ENCODE data around the gene DHRS13. TPM values are rescaled to one million over a fixed set of nuclear protein-coding genes. Genes with fewer than 3 reads are reported as not detected.

Gene DHRS13
- polyA plus RNA-seq, 1 donor from 2014 or later = 91.1 TPM

- Histone ChIP-seq H4K20me1 (ENCODE audit: insufficient read depth) (no peaks in the 10 kb centered on the region), H3K9me3 (ENCODE audit: low read length) (no peaks in the 10 kb centered on the region), H3F3A (ENCODE audit: insufficient read depth, low read length, poor library complexity, severe bottlenecking) (no peaks in the 10 kb centered on the region), H2AFZ (ENCODE audit: low read depth, low read length) (no peak overlapping the region), H3K36me3 (ENCODE audit: insufficient read depth, low read length) (no peaks in the 10 kb centered on the region), H3K4me3 (ENCODE audit: low read length) (no peak overlapping the region), H3K9ac (ENCODE audit: low read length) (no peak overlapping the region), H3K27me3 (ENCODE audit: insufficient read depth, low read depth, low read length) (no peaks in the 10 kb centered on the region), H3K4me2 (ENCODE audit: low read length) (no peak overlapping the region), H3K27ac (ENCODE audit: low read length) (no peak overlapping the region), H3K9me2 (ENCODE audit: insufficient read depth, low read length) (no peaks in the 10 kb centered on the region), H3K79me2 (replicated peaks; ENCODE audit: insufficient read depth, low read length) (no peaks in the 10 kb centered on the region)
- TF ChIP-seq REST (IDR thresholded peaks at IDR 0.05; ENCODE audit: borderline replicate concordance) (no peak), CTCF (IDR thresholded peaks at IDR 0.05; ENCODE audit: poor library complexity, severe bottlenecking) (no peak), EP300 (conservative IDR thresholded peaks at IDR 0.05; ENCODE audit: poor library complexity, severe bottlenecking) (no peak), SMC3 (conservative IDR thresholded peaks at IDR 0.05; ENCODE audit: poor library complexity) (no peak), TAF1 (IDR thresholded peaks at IDR 0.05; ENCODE audit: low read depth) (no peak), POLR2AphosphoS5 (IDR thresholded peaks at IDR 0.05) (no peak), EZH2 (IDR thresholded peaks at IDR 0.05; ENCODE audit: borderline replicate concordance, insufficient read depth, low read length, poor library complexity, severe bottlenecking) (no peak)
These were observed 37.7 kb downstream of the DHRS13 start for GRCh38 chr17:28864991-28865849.

- no peaks in the 10 kb centered on the region for H3K9me2 ChIP-seq (ENCODE audit: insufficient read depth, low read length)
- no peak overlapping the region for H2AFZ ChIP-seq (ENCODE audit: low read depth, low read length)
- no peak overlapping the region for H3K4me2 ChIP-seq (ENCODE audit: low read length)
- H3K27ac ChIP-seq (ENCODE audit: low read length) = no peak overlapping the region
- no peaks in the 10 kb centered on the region for H3F3A ChIP-seq (ENCODE audit: insufficient read depth, low read length, poor library complexity, severe bottlenecking)
- TF ChIP-seq EP300 (conservative IDR thresholded peaks at IDR 0.05; ENCODE audit: poor library complexity, severe bottlenecking) = no peak
- TF ChIP-seq REST (IDR thresholded peaks at IDR 0.05; ENCODE audit: borderline replicate concordance) = no peak
- TF ChIP-seq TAF1 (IDR thresholded peaks at IDR 0.05; ENCODE audit: low read depth) = no peak
- no peak for TF ChIP-seq SMC3 (conservative IDR thresholded peaks at IDR 0.05; ENCODE audit: poor library complexity)
- no peak for TF ChIP-seq EZH2 (IDR thresholded peaks at IDR 0.05; ENCODE audit: borderline replicate concordance, insufficient read depth, low read length, poor library complexity, severe bottlenecking)
- no peak for TF ChIP-seq CTCF (IDR thresholded peaks at IDR 0.05; ENCODE audit: poor library complexity, severe bottlenecking)
- TF ChIP-seq MXI1 (conservative IDR thresholded peaks at IDR 0.05; ENCODE audit: poor library complexity, severe bottlenecking) = no peak
- no peak for TF ChIP-seq POLR2AphosphoS5 (IDR thresholded peaks at IDR 0.05)
- TF ChIP-seq RAD21 (conservative IDR thresholded peaks at IDR 0.05) = no peak
- no peaks in the 10 kb centered on the region for H3K27me3 ChIP-seq (ENCODE audit: insufficient read depth, low read depth, low read length)
- no peaks in the 10 kb centered on the region for H3K79me2 ChIP-seq (replicated peaks; ENCODE audit: insufficient read depth, low read length)
- H3K9me3 ChIP-seq (ENCODE audit: low read length) = no peaks in the 10 kb centered on the region
- H3K9ac ChIP-seq (ENCODE audit: low read length) = no peak overlapping the region
- H3K36me3 ChIP-seq (ENCODE audit: insufficient read depth, low read length) = no peaks in the 10 kb centered on the region
- no peaks in the 10 kb centered on the region for H4K20me1 ChIP-seq (ENCODE audit: insufficient read depth)
- H3K4me3 ChIP-seq (ENCODE audit: low read length) = no peak overlapping the region
These were observed 38.9 kb downstream of the DHRS13 start for GRCh38 chr17:28863953-28864352.
